Keratinocyte (primary cell): ENCODE data around the gene COL9A2. TPM values are rescaled to one million over a fixed set of nuclear protein-coding genes. Genes with fewer than 3 reads are reported as not detected.

Experiments used
- DNase-seq: peaks from one replicate; pipeline ENCODE4 v3.0.0-alpha.2; 2011; ENCODE audit warnings: low read depth, missing footprints, low spot score
- FAIRE-seq: peaks from 2 replicates; lab custom pipeline; 2011; peaks lifted over from hg19 to GRCh38; lab: Jason Lieb, UNC
- H2AFZ ChIP-seq: 2 replicates; pipeline ENCODE4 v1.6.0; 2012; ENCODE audit warnings: low read length, control low read depth, inconsistent platforms; ENCODE audit not compliant: control insufficient read depth
- H3K27ac ChIP-seq: 2 replicates; pipeline ENCODE4 v1.5.1; 2011; ENCODE audit warnings: low read length; ENCODE audit not compliant: control insufficient read depth, insufficient read depth
- H3K27me3 ChIP-seq: 3 replicates; pipeline ENCODE4 v1.6.0; 2011; ENCODE audit warnings: low read length; ENCODE audit not compliant: control insufficient read depth, insufficient read depth; ENCODE audit errors: extremely low read depth
- H3K36me3 ChIP-seq, 2 experiments: 2 replicates in 1 of 2; 3 replicates in 1 of 2; pipeline ENCODE4 v1.5.1; 2011; ENCODE audit warnings: low read length in 2 of 2, mild to moderate bottlenecking in 1 of 2; ENCODE audit not compliant: control insufficient read depth in 2 of 2, insufficient read depth in 2 of 2; ENCODE audit errors: extremely low read depth in 1 of 2
- H3K4me1 ChIP-seq: 3 replicates; pipeline ENCODE4 v1.5.1; 2011; ENCODE audit warnings: low read length; ENCODE audit not compliant: control insufficient read depth, insufficient read depth; ENCODE audit errors: extremely low read depth
- H3K4me2 ChIP-seq: 3 replicates; pipeline ENCODE4 v1.6.0; 2011; ENCODE audit warnings: low read depth, low read length; ENCODE audit not compliant: control insufficient read depth, insufficient read depth; ENCODE audit errors: extremely low read depth
- H3K4me3 ChIP-seq, 3 experiments: fragments of 200-600 bp in 1 of 3; sonication (generic) in 1 of 3; 2 replicates in 2 of 3; 3 replicates in 1 of 3; pipeline ENCODE4 v1.5.1; 2011 to 2016; ENCODE audit warnings: low read length in 3 of 3, mild to moderate bottlenecking in 3 of 3, control low read depth in 2 of 3, inconsistent platforms in 1 of 3, low read depth in 1 of 3, mixed read lengths in 1 of 3, mixed run types in 1 of 3, moderate library complexity in 1 of 3; ENCODE audit not compliant: control insufficient read depth in 2 of 3, insufficient read depth in 2 of 3; ENCODE audit errors: extremely low read depth in 1 of 3
- H3K79me2 ChIP-seq: 2 replicates; pipeline ENCODE4 v1.6.0; 2012; ENCODE audit warnings: low read length; ENCODE audit not compliant: control insufficient read depth, insufficient read depth
- H3K9ac ChIP-seq: 3 replicates; pipeline ENCODE4 v1.6.0; 2011; ENCODE audit warnings: low read length; ENCODE audit not compliant: control insufficient read depth, insufficient read depth; ENCODE audit errors: extremely low read depth
- H3K9me1 ChIP-seq: 3 replicates; pipeline ENCODE4 v1.6.0; 2011; ENCODE audit warnings: low read length; ENCODE audit not compliant: control insufficient read depth, insufficient read depth; ENCODE audit errors: extremely low read depth
- H3K9me3 ChIP-seq: 2 replicates; pipeline ENCODE4 v1.5.1; 2012; ENCODE audit warnings: low read depth, low read length; ENCODE audit not compliant: control insufficient read depth
- H4K20me1 ChIP-seq: 3 replicates; pipeline ENCODE4 v1.6.0; 2011; ENCODE audit warnings: low read length; ENCODE audit not compliant: control insufficient read depth, insufficient read depth; ENCODE audit errors: extremely low read depth
- CTCF ChIP-seq, 3 experiments: IDR thresholded peaks in 1 of 3; conservative IDR thresholded peaks in 1 of 3; optimal IDR thresholded peaks in 1 of 3; 2 replicates in 2 of 3; 3 replicates in 1 of 3; pipeline versions ENCODE3 to v1.5.1; 2011; ENCODE audit warnings: low read length in 3 of 3, mild to moderate bottlenecking in 3 of 3, moderate library complexity in 2 of 3, control low read depth in 1 of 3, inconsistent platforms in 1 of 3; ENCODE audit not compliant: insufficient read depth in 2 of 3; ENCODE audit errors: extremely low read depth in 1 of 3
- EZH2 ChIP-seq: IDR thresholded peaks from one replicate; pipeline ENCODE4 v1.6.1; 2012; ENCODE audit warnings: inconsistent platforms, mild to moderate bottlenecking, low read length, moderate library complexity
- dilution Hi-C: fragments of 300-500 bp; cut with MboI; formaldehyde crosslinking; loops from one replicate; pipeline ENCODE4 v1.7.0; 2020; ENCODE audit warnings: low sequenced_read_pairs; ENCODE audit not compliant: extremely low pct_ligation_motif_present
- polyA plus RNA-seq, 5 experiments: library from polyadenylated mRNA; depleted of rRNA in 3 of 5; stranded (reverse) in 3 of 5; stranded (forward) in 1 of 5; unstranded in 1 of 5; fragments of >200 nt; gene quantifications; 1 replicate in 1 of 5; 2 replicates in 3 of 5; 3 replicates in 1 of 5; pipeline versions ENCODE4 v1.2.1 to v1.2.3, GENCODE V29; 2011 to 2012; ENCODE audit warnings: missing spikeins in 2 of 5, low read depth in 1 of 5, low replicate concordance in 1 of 5

The COL9A2 gene
- polyA plus RNA-seq, 1 donor (not counting 4 experiments of a cell fraction or from before 2014, with no cell fraction given) = 1.6 TPM

- Histone ChIP-seq H3K27ac (no peak overlapping the region), H3K4me3 (no peak overlapping the region), H3K4me2 (no peak overlapping the region), H4K20me1 (no peaks in the 10 kb centered on the region), H3K9me1 (no peaks in the 10 kb centered on the region), H2AFZ (no peak overlapping the region), H3K4me1 (no peaks in the 10 kb centered on the region), H3K9me3 (no peaks in the 10 kb centered on the region), H3K27me3 (no peaks in the 10 kb centered on the region), H3K79me2 (no peaks in the 10 kb centered on the region), H3K9ac (no peak overlapping the region), H3K36me3 (no peaks in the 10 kb centered on the region)
- dilution Hi-C loops = no loop called here
- TF ChIP-seq EZH2 = no peak
- no peak for TF ChIP-seq CTCF (optimal IDR thresholded peaks at IDR 0.05 in 1 of 3, IDR thresholded peaks at IDR 0.05 in 1 of 3, conservative IDR thresholded peaks at IDR 0.05 in 1 of 3; ENCODE audit: extremely low read depth in 1 of 3, insufficient read depth in 2 of 3, low read length in 3 of 3)
- FAIRE-seq (no peak), DNase-seq (no peak)
Observed at GRCh38 chr1:40362699-40363098, 45.6 kb upstream of the COL9A2 start.

- Histone ChIP-seq H3K4me3 (no peak overlapping the region), H3K9ac (no peak overlapping the region), H3K79me2 (no peaks in the 10 kb centered on the region), H3K27ac (no peak overlapping the region), H3K4me1 (no peaks in the 10 kb centered on the region), H3K27me3 (no peaks in the 10 kb centered on the region), H3K9me1 (no peaks in the 10 kb centered on the region), H2AFZ (no peak overlapping the region), H3K4me2 (no peak overlapping the region), H3K9me3 (no peaks in the 10 kb centered on the region), H3K36me3 (no peaks in the 10 kb centered on the region), H4K20me1 (no peaks in the 10 kb centered on the region)
- no peak for FAIRE-seq
- dilution Hi-C loops = no loop called here
- no peak for TF ChIP-seq CTCF (optimal IDR thresholded peaks at IDR 0.05 in 1 of 3, IDR thresholded peaks at IDR 0.05 in 1 of 3, conservative IDR thresholded peaks at IDR 0.05 in 1 of 3; ENCODE audit: extremely low read depth in 1 of 3, insufficient read depth in 2 of 3, low read length in 3 of 3)
- TF ChIP-seq EZH2 = no peak
- DNase-seq = no peak
Observed at GRCh38 chr1:40362199-40362598, 45.1 kb upstream of the COL9A2 start.
